Measurements from ENCODE around the gene GLT8D2.

DNA sequence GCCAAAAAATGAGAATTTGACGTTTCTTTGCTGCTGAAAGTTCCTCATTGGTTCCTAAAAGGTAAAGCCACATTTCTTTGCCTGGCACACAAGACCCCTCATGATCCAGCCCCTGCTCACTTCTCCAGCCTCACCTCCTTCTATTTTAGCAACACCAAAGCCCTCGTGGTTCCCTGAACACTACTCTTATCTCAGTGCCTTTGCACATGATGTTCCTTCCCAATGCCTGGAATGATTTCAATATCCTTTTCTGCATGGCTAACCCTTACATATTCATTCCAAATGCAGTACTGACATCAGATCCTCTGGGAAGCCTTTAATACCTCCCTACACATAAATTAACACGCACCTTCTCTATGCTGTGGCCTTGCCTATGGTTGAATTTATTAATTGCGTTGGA is 39.9 kb downstream of the GLT8D2 start:
- TF ChIP-seq, protein P1, sequence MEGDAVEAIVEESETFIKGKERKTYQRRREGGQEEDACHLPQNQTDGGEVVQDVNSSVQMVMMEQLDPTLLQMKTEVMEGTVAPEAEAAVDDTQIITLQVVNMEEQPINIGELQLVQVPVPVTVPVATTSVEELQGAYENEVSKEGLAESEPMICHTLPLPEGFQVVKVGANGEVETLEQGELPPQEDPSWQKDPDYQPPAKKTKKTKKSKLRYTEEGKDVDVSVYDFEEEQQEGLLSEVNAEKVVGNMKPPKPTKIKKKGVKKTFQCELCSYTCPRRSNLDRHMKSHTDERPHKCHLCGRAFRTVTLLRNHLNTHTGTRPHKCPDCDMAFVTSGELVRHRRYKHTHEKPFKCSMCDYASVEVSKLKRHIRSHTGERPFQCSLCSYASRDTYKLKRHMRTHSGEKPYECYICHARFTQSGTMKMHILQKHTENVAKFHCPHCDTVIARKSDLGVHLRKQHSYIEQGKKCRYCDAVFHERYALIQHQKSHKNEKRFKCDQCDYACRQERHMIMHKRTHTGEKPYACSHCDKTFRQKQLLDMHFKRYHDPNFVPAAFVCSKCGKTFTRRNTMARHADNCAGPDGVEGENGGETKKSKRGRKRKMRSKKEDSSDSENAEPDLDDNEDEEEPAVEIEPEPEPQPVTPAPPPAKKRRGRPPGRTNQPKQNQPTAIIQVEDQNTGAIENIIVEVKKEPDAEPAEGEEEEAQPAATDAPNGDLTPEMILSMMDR (IDR thresholded peaks at IDR 0.05 in 4 of 5, conservative IDR thresholded peaks at IDR 0.05 in 1 of 5) = no peak
- TF ChIP-seq POLR2A (IDR thresholded peaks at IDR 0.05) = no peak
